22Rv1 (cell line): ENCODE data around the gene TNFSF15.

Source experiments
- CTCF ChIP-seq: fragments of 450-650 bp; IDR thresholded peaks from 2 replicates; pipeline ENCODE4 v1.5.1; 2017; ENCODE audit warnings: mild to moderate bottlenecking
- ZFX ChIP-seq: fragments of 450-650 bp; IDR thresholded peaks from 2 replicates; pipeline ENCODE4 v1.6.1; 2017; ENCODE audit warnings: antibody characterized with exemption, borderline replicate concordance

- TF ChIP-seq CTCF = no peak
- TF ChIP-seq ZFX = no peak
These were observed 27.8 kb downstream of the TNFSF15 start for GRCh38 chr9:114777821-114778609.
